KG1 (cell line): ENCODE measurements around the gene PROSER3.
"Not testable (repeated sequence)": the region's sequence is repeated elsewhere in the genome, so short reads cannot be mapped to it uniquely, and the experiment has no call there.

Experiments used
- DNase-seq: peaks from one replicate; lab custom pipeline; 2025; lab: John Stamatoyannopoulos, UW

PROSER3 gene

GRCh38 chr19:35754370-35755130 is 3.4 kb upstream of the PROSER3 start:
- DNase-seq: no peak

- no peak for DNase-seq
These were observed 2.8 kb upstream of the PROSER3 start for GRCh38 chr19:35755131-35755549.

GRCh38 chr19:35755550-35756376 is 2.2 kb upstream of the PROSER3 start:
- DNase-seq: no peak

GRCh38 chr19:35756377-35757230 is 1.4 kb upstream of the PROSER3 start, which contains the start of gene HSPB6:
Gene HSPB6, minus strand, starts transcription at chr19:35757029. Its CDS starts 21 bp downstream, at chr19:35757008.
- DNase-seq: no peak

- DNase-seq: no peak
These were observed 686 bp upstream of the PROSER3 start for GRCh38 chr19:35757231-35757748.

- DNase-seq: no peak
These were observed 1.7 kb downstream of the PROSER3 start for GRCh38 chr19:35759697-35760096.

GRCh38 chr19:35760711-35761349 is 2.9 kb downstream of the PROSER3 start:
- DNase-seq: no peak

GRCh38 chr19:35764432-35765315 is 6.7 kb downstream of the PROSER3 start:
- DNase-seq: no peak

GRCh38 chr19:35766571-35767104 is 8.7 kb downstream of the PROSER3 start:
- DNase-seq: no peak

GRCh38 chr19:35767288-35768081 is 9.5 kb downstream of the PROSER3 start:
- no peak for DNase-seq

GRCh38 chr19:35768082-35768421 is 10.1 kb downstream of the PROSER3 start:
- DNase-seq: no peak

GRCh38 chr19:35772362-35772761 is 14.4 kb downstream of the PROSER3 start:
- DNase-seq: not testable (repeated sequence)

- no peak for DNase-seq
These were observed 15.2 kb downstream of the PROSER3 start for GRCh38 chr19:35773020-35773806.

GRCh38 chr19:35774274-35775045 is 16.5 kb downstream of the PROSER3 start:
- DNase-seq: no peak

- no peak for DNase-seq
These were observed 17.0 kb downstream of the PROSER3 start for GRCh38 chr19:35775046-35775297.

GRCh38 chr19:35775298-35776101 is 17.5 kb downstream of the PROSER3 start, which contains the start of gene ARHGAP33:
Gene ARHGAP33, plus strand, starts transcription at chr19:35775564. Its CDS starts 95 bp downstream, at chr19:35775659.
- DNase-seq: peak; percentile 97
